Subcutaneous adipose tissue (tissue), 4 donors: ENCODE measurements around the gene PKDREJ. TPM values are rescaled to one million over a fixed set of nuclear protein-coding genes. Genes with fewer than 3 reads are reported as not detected.

ENCODE experiments used
- CTCF ChIP-seq: fragments of 450-650 bp; IDR thresholded peaks from one replicate; pipeline ENCODE4 v1.5.1; 2016; ENCODE audit warnings: low read depth, mild to moderate bottlenecking, control low read depth, antibody characterized with exemption, moderate library complexity
- total RNA-seq, 4 donors: library from RNA; depleted of rRNA; stranded (reverse); fragments of >200 nt; gene quantifications; one replicate each; pipeline ENCODE4 v1.1.0, GENCODE V29; 2016

PKDREJ gene
- total RNA-seq, 4 donors from 2014 or later: 0.16 to 0.22 TPM; not detected in 2

GRCh38 chr22:46278656-46279645 lies 15.8 kb upstream of the PKDREJ start:
- no peak for TF ChIP-seq CTCF

- TF ChIP-seq CTCF: no peak
Measured at GRCh38 chr22:46276563-46276962, 13.4 kb upstream of the PKDREJ start.

GRCh38 chr22:46275455-46276122 lies 12.4 kb upstream of the PKDREJ start:
- no peak for TF ChIP-seq CTCF

GRCh38 chr22:46274381-46274780 lies 11.2 kb upstream of the PKDREJ start:
- no peak for TF ChIP-seq CTCF

GRCh38 chr22:46273432-46274148 lies 10.4 kb upstream of the PKDREJ start:
- no peak for TF ChIP-seq CTCF

- no peak for TF ChIP-seq CTCF
Measured at GRCh38 chr22:46272762-46273431, 9.8 kb upstream of the PKDREJ start.
